ENCODE measurements around the gene PLCZ1.
A peak's percentile ranks its signal among the peaks of the same experiment; 100 is the strongest.
"Not testable (repeated sequence)": the region's sequence is repeated elsewhere in the genome, so short reads cannot be mapped to it uniquely, and the experiment has no call there.

PLCZ1 gene

DNA sequence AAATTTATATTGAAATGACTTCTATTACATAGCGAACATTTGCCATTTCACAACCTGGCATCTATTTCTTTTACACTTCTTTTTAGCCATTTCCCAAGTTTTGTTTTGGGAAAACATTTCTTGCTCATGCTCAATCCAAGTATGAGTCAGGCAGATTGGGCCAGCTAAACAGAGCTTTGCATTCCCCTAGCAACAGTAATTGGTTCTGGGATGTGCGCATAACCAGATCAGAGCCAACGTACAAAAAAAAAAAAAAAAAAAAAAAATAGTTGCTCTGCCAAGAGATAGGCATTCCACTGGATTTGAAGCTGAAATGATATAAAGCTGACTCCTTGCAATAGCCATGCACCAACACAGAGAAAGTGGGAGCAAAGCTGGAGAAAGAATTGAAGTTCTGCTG, 37.5 kb downstream of the PLCZ1 start:
- peak; percentile 84 for DNase-seq (ENCODE audit: low spot score)

- peak; percentile 51 for DNase-seq (ENCODE audit: low spot score)
Measured at GRCh38 chr12:18696971-18697602, 40.7 kb downstream of the PLCZ1 start.

DNA sequence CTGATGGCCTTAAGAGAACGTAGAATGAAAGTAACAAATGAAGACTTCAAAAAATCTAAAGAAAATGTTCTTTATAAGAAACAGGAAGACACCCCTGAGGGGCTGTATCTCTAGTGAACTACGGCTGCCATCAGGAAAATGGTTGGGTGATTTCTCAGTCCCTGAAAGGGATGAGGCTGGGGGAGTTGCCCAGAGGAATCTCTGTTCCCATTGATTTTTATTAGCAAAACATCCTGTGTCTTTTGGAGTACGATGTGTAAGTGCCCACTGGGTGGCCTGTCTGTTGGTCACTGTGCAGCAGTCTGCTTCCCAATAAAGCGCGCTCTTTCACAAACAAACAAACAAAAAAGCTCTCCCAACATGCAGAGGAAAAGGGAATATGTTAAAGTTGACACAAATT, 43.8 kb downstream of the PLCZ1 start:
- DNase-seq (ENCODE audit: low spot score): not testable (repeated sequence)

GRCh38 chr12:18690653-18691052, 47.2 kb downstream of the PLCZ1 start:
- DNase-seq (ENCODE audit: low spot score): peak; percentile 70

DNA sequence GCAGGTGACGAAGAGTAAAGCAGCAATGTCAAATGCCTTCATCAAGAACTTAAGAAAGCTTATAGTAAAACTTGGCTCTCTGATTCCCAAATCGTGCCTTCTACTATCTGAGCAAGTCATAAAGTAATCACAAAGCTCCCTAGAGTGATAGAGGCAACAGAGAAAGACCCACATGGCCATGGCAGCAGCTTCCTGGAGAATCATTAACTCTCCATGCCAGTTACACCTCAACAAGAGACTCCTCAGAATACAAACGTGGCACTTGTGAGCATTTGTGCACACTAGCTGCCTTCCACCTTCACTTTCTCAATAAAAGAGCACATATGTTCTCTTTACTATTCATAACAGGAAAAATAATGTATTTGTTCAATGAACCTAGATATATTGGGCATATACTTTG, 48.0 kb downstream of the PLCZ1 start:
- no peak for DNase-seq (ENCODE audit: low spot score)

DNA sequence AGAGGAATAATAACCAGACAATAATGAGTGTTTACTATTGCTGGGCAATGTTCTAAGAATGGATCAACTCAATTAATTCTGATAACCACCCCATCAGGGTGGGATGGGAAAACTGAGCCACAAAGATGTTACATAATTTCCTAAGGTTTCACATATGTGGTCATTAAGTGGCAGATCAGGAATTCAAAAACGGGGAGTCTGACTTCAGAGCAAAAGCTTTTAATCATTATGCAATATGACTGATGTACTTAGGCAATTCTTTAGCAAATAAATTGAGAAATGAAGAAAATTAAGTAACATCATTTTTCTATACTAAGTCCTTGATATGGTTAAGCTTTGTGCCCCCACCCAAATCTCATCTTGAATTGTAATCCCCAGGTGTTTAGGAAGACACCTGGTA, 53.4 kb downstream of the PLCZ1 start:
- no peak for DNase-seq (ENCODE audit: low spot score)

DNA sequence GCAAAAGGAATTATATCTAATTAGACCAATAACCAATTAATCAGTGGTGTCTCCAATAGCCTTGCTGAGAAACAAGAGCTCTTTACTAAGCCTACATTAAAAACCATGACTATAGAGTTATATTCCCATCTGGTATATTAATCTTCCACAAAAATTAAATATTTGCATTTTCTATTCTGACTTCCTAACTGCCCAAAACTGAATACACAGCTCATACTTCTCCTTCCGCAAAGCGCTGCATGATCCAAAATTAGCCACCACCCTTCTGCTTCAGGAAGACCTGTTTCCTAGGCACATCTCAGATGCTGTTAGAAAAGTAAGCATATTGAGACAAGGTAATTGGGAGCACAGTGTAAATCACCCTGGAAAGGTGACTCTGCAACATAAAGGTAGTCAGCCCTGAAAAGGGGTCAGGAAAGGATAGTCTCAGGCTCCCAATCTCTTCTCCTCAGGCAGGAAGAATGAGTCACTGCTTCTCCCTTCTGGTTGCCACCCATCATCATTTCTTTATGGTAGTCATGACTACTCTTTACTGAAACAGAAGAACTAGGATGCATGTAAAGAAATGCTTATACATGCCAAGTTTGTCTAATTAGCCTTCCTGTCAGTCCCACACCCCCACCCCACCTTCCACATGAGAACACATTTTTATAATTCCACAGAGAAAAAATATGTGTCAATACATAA, 54.3 kb downstream of the PLCZ1 start:
- peak; percentile 33 for DNase-seq (ENCODE audit: low spot score)

- no peak for DNase-seq (ENCODE audit: low spot score)
Measured at GRCh38 chr12:18681818-18682217, 56.0 kb downstream of the PLCZ1 start.

- DNase-seq (ENCODE audit: low spot score): peak; percentile 25
Measured at GRCh38 chr12:18676996-18677588, 60.7 kb downstream of the PLCZ1 start.

- no peak for DNase-seq (ENCODE audit: low spot score)
Measured at GRCh38 chr12:18676141-18676540, 61.7 kb downstream of the PLCZ1 start.

- DNase-seq (ENCODE audit: low spot score): no peak
Measured at GRCh38 chr12:18658829-18659228, 79.0 kb downstream of the PLCZ1 start.

DNA sequence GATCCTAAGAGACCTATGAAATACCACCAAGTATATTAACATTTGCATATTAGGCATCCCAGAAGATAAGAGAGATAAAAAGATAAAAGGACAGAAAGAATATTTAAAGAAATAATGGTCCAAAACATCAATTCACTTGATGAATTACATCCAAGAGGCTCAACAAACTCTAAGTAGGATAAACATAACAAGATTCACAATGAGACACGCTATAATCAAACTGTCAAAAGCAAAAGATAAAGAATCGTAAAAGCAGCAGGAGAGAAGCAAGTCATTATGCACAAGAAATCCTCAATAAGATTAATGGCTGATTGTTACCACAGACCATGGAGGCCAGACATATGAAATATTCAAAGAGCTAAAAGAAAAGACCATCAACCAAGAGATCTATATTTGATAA, 79.6 kb downstream of the PLCZ1 start:
- DNase-seq (ENCODE audit: low spot score): no peak

DNA sequence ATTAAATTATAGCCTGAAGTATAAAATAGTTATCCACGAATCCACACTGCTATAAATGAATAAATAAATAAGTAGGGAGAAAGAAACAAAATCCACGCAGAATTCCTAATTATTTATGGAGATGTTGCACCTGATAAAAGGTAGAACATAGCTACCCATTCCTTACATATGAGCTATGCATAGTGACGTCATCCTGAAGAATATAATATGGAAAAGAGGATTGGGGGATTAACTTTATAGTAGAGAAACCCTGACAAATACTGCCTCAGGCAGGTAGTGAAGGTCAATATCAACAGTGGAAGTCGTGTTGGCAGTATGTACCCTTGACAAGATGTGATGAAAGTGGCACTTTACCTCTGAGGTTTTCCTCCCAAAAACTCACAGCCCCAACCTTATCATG, 82.5 kb downstream of the PLCZ1 start:
- no peak for DNase-seq (ENCODE audit: low spot score)

DNA sequence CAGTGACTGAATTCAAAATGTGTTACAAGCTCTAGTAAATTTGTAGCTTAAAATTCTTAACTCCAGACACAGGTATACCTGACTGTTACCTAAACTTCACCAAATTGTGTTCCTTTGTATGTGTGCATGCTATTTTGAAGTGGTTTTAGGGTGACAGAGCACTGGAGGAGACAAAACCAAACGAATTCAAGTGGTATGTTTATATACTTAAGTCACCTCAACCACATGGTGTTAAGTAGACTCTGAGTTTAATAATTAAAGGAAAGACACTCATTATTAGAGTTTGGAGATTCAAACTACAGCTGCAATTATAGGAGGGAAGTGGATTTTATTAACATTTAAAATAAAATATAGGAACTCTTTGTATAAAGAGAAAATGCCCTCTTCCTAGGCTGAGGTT, 84.3 kb downstream of the PLCZ1 start:
- no peak for DNase-seq (ENCODE audit: low spot score)

DNA sequence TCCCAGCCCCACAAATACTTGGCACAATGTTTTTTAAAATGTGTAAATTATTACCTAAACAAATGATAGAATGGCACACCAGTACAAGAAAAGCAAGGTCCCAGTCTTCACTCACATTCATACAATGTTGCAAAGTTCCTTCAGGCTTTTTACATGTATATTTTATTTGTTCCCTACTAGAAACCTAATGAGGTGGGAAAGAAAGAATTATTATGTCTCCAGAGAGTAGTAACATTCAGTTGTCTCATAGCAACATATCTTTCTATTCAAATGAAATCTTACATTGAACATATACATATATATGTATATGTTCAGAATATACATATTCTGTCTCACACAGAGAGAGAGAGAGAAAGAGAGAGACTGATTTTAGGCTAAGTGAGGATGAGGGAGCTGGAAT, 85.2 kb downstream of the PLCZ1 start:
- no peak for DNase-seq (ENCODE audit: low spot score)

DNA sequence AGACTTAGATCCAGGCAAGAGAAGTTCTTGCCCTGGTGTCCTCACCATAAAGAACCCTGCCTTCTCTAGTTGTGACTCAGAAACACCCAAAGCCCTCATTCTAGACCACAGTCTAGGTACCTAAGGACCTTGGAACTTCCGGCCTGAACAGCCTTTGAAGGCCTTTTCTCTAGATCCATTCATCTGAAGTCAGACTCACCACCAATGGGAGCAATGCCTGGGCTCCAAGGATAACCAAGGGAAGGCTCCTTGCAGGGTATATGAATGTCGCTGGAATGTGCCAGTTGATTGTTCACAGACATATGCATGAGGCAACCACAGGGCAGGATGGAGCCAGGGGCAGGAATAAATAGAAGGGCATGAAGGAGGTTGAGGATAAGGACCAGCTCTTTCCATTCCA, 86.3 kb downstream of the PLCZ1 start:
- DNase-seq (ENCODE audit: low spot score): no peak

DNA sequence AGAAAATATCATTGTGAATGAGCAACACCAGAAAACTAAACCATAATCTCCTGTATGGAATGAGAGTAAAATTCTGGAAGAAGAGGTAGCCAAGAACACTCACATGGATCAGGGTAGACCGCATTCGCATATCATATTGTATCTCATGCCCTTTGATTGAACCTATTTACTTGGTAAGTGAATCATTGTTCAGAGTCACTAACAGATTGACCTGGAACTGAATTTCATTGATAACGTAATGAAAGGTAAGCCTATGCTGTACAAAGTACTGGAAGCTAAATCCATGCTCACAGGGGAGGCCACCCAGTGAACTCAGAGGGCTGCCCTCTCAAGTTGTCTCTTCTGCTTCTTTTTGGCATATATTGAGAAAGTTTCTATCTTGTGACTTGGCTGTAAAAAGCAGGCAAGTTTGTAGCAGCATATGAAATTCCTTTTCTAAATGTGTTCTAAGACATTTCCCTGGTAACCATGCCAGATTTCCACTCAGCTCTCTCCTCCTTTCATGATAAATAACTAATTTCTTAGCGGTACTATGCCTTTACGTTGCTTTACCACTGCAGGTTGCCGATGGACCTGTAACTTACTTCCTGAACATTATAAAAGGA, 91.4 kb downstream of the PLCZ1 start:
- no peak for DNase-seq (ENCODE audit: low spot score)

DNA sequence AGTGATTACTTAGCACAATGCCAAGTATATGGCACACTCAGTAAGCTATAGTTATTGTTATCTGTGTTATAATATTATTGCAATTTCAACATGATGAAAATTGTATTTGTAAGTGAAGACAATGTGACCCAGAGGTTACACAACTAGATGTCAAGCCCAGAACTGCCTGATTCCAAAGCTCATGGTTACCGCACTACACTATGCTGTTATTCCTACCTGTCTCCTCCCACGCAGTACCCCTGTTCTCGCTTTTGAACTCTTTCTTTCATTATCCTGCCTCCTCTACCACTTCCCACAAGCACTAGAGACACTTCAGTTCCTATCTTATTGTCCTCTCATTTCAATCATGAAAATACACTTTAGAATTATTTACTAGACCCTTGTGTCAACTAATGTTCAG, 93.2 kb downstream of the PLCZ1 start:
- DNase-seq (ENCODE audit: low spot score): no peak

DNA sequence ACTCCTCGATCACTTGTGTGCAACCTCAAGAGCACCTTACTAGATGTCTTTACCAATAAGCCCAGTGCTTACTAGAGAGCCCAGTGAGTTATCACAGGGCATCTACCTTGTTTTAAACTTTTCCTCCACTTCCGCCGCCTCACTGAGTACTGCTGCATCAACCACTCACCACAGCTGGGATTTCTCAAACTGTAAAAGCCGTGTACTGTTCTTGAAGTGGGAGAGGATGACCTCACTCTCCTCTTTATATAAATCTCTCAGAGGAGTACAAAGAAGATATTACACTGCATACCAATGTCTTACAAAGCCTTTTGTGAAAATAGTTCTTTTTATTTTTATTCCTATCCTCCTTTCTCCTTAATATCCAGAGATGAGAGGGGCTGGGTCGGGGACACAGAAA, 94.1 kb downstream of the PLCZ1 start:
- DNase-seq (ENCODE audit: low spot score): peak; percentile 10

DNA sequence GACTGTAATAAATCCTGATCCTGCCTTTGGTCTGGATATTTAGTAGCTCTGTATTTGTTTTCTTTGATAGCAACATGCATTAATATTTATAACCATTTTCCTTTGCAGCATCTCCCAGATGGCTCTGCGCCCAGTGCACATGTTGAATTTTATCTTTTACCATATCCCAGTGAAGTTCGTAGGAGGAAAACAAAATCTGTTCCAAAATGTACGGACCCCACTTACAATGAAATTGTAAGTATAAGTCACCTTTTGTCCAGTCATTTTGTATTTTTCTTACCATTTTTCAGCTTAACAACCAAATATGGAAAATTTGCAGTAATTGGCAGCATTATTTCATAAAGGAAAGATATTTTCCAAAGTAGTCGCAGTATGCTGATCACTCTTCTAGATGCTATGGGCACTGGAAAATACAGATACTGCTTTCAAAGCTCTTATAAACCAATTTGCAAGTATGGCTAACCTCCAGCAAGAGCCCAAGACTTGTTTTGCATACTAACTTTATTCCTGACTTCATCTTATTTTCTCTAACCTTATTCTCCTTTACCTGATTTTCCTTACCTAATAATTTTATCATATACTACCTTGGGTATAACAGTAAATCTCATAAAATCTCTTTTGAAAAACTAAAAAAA, 97.4 kb downstream of the PLCZ1 start:
- DNase-seq (ENCODE audit: low spot score): no peak

GRCh38 chr12:18634382-18634781, 103.4 kb downstream of the PLCZ1 start:
- DNase-seq (ENCODE audit: low spot score): no peak

Data from AG08395 (cell line).